Measurements from ENCODE around the gene H3-3A.

GRCh38 chr1:226052061-226052460 lies 10.5 kb upstream of the H3-3A start:
- no peak for TF ChIP-seq POLR2AphosphoS5 (IDR thresholded peaks at IDR 0.05)
- TF ChIP-seq, protein P1, sequence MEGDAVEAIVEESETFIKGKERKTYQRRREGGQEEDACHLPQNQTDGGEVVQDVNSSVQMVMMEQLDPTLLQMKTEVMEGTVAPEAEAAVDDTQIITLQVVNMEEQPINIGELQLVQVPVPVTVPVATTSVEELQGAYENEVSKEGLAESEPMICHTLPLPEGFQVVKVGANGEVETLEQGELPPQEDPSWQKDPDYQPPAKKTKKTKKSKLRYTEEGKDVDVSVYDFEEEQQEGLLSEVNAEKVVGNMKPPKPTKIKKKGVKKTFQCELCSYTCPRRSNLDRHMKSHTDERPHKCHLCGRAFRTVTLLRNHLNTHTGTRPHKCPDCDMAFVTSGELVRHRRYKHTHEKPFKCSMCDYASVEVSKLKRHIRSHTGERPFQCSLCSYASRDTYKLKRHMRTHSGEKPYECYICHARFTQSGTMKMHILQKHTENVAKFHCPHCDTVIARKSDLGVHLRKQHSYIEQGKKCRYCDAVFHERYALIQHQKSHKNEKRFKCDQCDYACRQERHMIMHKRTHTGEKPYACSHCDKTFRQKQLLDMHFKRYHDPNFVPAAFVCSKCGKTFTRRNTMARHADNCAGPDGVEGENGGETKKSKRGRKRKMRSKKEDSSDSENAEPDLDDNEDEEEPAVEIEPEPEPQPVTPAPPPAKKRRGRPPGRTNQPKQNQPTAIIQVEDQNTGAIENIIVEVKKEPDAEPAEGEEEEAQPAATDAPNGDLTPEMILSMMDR (IDR thresholded peaks at IDR 0.05 in 8 of 11, conservative IDR thresholded peaks at IDR 0.05 in 3 of 11), result no peak
- TF ChIP-seq POLR2A (IDR thresholded peaks at IDR 0.05), result no peak

Measured in spleen (tissue), 7 donors.